HepG2 (cell line): ENCODE data around the gene ODAD4. TPM values are rescaled to one million over a fixed set of nuclear protein-coding genes. Genes with fewer than 3 reads are reported as not detected.

Experiments
- ARNT ChIP-seq: fragments of 450-650 bp; IDR thresholded peaks from 2 replicates; pipeline ENCODE4 v1.6.1; 2017
- ATM ChIP-seq: fragments of 450-650 bp; IDR thresholded peaks from 2 replicates; pipeline ENCODE4 v1.7.1; 2017; ENCODE audit warnings: mild to moderate bottlenecking, borderline replicate concordance
- EEA1 ChIP-seq: sonication (generic); formaldehyde crosslinking; IDR thresholded peaks from 2 replicates; pipeline ENCODE4 v1.5.1; 2020; ENCODE audit warnings: mild to moderate bottlenecking, missing genetic modification reagents, borderline replicate concordance
- ELF3 ChIP-seq: IDR thresholded peaks from 2 replicates; pipeline ENCODE4 v1.6.1; 2016; ENCODE audit warnings: missing genetic modification reagents, missing compliant biosample characterization
- HCFC1 ChIP-seq: fragments of 150-350 bp; IDR thresholded peaks from 2 replicates; pipeline ENCODE4 v1.6.1; 2014; ENCODE audit warnings: low read depth, low read length
- NKX3-1 ChIP-seq: sonication (generic); formaldehyde crosslinking; IDR thresholded peaks from 2 replicates; pipeline ENCODE4 v1.5.0; 2020; ENCODE audit warnings: missing genetic modification reagents
- PPARG ChIP-seq: conservative IDR thresholded peaks from 2 replicates; pipeline ENCODE4 v1.6.1; 2016; ENCODE audit warnings: missing biosample characterization, missing genetic modification reagents
- RFXANK ChIP-seq: IDR thresholded peaks from 2 replicates; pipeline ENCODE4 v1.6.1; 2016
- TCF7L2 ChIP-seq: IDR thresholded peaks from 2 replicates; pipeline ENCODE4 v1.6.1; 2011; ENCODE audit warnings: mild to moderate bottlenecking, low read depth, low read length, moderate library complexity
- ZKSCAN1 ChIP-seq: fragments of 150-350 bp; IDR thresholded peaks from 2 replicates; pipeline ENCODE4 v1.6.1; 2014; ENCODE audit warnings: low read length
- ZNF136 ChIP-seq: sonication (generic); formaldehyde crosslinking; IDR thresholded peaks from 2 replicates; pipeline ENCODE4 v1.8.1; 2022; ENCODE audit warnings: low read depth, mild to moderate bottlenecking, moderate library complexity, missing genetic modification reagents
- ZNF546 ChIP-seq: sonication (generic); formaldehyde crosslinking; conservative IDR thresholded peaks from 2 replicates; pipeline ENCODE4 v1.8.1; 2023; ENCODE audit warnings: mild to moderate bottlenecking, missing genetic modification reagents
- ZNF782 ChIP-seq: sonication (generic); formaldehyde crosslinking; IDR thresholded peaks from 2 replicates; pipeline ENCODE4 v1.4.0; 2020; ENCODE audit warnings: missing genetic modification reagents, mild to moderate bottlenecking, borderline replicate concordance
- polyA plus RNA-seq, 8 experiments: library from polyadenylated mRNA; depleted of rRNA in 3 of 8; stranded (reverse) in 7 of 8; unstranded in 1 of 8; fragments of >200 nt; fragmentation: Illumina TruSeq in 4 of 8; extraction: Trizol in 4 of 8; gene quantifications; 2 replicates each; pipeline versions ENCODE4 v1.2.1 to v1.2.3, GENCODE V29; 2011 to 2016; ENCODE audit warnings: low read depth in 4 of 8, missing spikeins in 1 of 8, mixed read lengths in 1 of 8; ENCODE audit not compliant: insufficient read depth in 1 of 8
- total RNA-seq, 5 experiments: library from RNA; depleted of rRNA; stranded (reverse); fragments of >200 nt; fragmentation: Illumina TruSeq; extraction: Trizol; gene quantifications; 2 replicates each; pipeline ENCODE4 v1.2.3, GENCODE V29; 2016; ENCODE audit warnings: low read depth in 1 of 5
- TF ChIP-seq, protein P1 (sequence below): sonication (generic); formaldehyde crosslinking; IDR thresholded peaks from 2 replicates; pipeline ENCODE4; 2020; ENCODE audit warnings: missing genetic modification reagents, mild to moderate bottlenecking, borderline replicate concordance
- TF ChIP-seq, protein P2 (sequence below), 2 experiments: sonication (generic) in 1 of 2; formaldehyde crosslinking in 1 of 2; IDR thresholded peaks; 2 replicates each; pipeline versions ENCODE4 v1.4.0 to v1.6.1; 2016 to 2020; ENCODE audit warnings: borderline replicate concordance in 1 of 2, low read depth in 1 of 2, mild to moderate bottlenecking in 1 of 2, missing genetic modification reagents in 1 of 2
- TF ChIP-seq, protein P3 (sequence below): sonication (generic); formaldehyde crosslinking; IDR thresholded peaks from 2 replicates; pipeline ENCODE4 v1.8.0; 2022; ENCODE audit warnings: low read depth, missing genetic modification reagents
- TF ChIP-seq, protein P4 (sequence below): sonication (generic); formaldehyde crosslinking; IDR thresholded peaks from 2 replicates; pipeline ENCODE4 v1.4.0; 2020; ENCODE audit warnings: missing genetic modification reagents

ODAD4 gene
- total and polyA plus RNA-seq, 2 of the 13 experiments (the other 11 are each of a cell fraction or from before 2014, with no cell fraction given) = 0.48 to 0.53 TPM

DNA sequence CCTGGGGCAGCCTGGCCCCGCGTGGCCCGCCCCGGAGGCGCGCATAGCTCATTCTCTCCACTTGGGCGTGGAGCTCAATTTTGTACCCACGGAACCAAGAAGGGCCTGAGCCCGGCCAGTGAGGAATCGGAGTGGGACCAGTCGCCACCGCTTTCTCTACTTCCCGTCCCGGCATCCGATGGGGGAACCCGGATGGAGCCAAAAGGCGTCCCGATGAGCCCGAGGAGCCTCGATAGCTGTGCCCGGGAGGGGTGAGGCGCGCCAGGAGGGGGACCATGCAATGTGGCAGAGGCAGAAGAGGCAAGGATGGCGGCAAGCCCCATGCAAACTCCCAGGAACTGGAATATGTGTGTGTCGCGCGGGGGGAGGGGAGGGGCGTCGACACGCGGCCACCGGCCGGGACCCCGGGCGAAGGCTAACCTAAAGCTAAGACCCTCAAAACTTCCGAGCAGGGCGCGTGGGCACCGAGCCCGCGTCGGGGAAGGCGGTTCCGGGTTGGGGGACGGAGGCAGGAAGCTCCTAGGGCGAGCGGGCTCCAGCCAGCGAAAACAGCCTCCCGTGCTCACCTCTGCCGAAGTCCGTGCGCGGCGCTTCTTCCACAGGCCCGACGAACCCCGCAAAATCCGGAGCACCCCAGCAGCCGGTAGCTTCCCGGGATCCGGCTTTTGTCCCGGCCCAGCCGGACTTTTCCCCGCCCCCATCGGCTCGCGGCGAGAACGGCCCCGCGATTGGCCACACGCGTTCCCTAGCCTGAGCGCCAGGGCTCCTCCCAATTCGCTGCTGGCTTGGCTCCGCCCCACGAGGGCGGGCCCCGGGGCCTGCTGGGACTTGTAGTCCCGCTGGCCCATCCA is 11.9 kb upstream of the ODAD4 start, which contains the start of gene ACLY (continued):
- TF ChIP-seq NKX3-1 (CRISPR knock-in tag) (peak; percentile 43; the same call in 1 of the 2 replicates), HCFC1 (peak; percentile 96), ZKSCAN1 (no peak), ELF3 (CRISPR knock-in tag) (peak; percentile 17; the same call in 1 of the 2 replicates), RFXANK (CRISPR knock-in tag) (0 out of 2 replicates have a peak, but pooled peaks have one; percentile 44), ARNT (no peak), TCF7L2 (no peak), EEA1 (CRISPR knock-in tag) (peak; percentile 87; the same call in 1 of the 2 replicates), ZNF782 (CRISPR knock-in tag) (peak; percentile 52; the same call in 1 of the 2 replicates), PPARG (CRISPR knock-in tag) (0 out of 2 replicates have a peak, but pooled peaks have one; percentile 34), ZNF136 (CRISPR knock-in tag) (0 out of 2 replicates have a peak, but pooled peaks have one; percentile 10), ZNF546 (CRISPR knock-in tag) (0 out of 2 replicates have a peak, but pooled peaks have one; percentile 11), ATM (no peak)
- TF ChIP-seq, protein P1, sequence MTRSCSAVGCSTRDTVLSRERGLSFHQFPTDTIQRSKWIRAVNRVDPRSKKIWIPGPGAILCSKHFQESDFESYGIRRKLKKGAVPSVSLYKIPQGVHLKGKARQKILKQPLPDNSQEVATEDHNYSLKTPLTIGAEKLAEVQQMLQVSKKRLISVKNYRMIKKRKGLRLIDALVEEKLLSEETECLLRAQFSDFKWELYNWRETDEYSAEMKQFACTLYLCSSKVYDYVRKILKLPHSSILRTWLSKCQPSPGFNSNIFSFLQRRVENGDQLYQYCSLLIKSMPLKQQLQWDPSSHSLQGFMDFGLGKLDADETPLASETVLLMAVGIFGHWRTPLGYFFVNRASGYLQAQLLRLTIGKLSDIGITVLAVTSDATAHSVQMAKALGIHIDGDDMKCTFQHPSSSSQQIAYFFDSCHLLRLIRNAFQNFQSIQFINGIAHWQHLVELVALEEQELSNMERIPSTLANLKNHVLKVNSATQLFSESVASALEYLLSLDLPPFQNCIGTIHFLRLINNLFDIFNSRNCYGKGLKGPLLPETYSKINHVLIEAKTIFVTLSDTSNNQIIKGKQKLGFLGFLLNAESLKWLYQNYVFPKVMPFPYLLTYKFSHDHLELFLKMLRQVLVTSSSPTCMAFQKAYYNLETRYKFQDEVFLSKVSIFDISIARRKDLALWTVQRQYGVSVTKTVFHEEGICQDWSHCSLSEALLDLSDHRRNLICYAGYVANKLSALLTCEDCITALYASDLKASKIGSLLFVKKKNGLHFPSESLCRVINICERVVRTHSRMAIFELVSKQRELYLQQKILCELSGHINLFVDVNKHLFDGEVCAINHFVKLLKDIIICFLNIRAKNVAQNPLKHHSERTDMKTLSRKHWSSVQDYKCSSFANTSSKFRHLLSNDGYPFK = no peak
- TF ChIP-seq, protein P2, sequence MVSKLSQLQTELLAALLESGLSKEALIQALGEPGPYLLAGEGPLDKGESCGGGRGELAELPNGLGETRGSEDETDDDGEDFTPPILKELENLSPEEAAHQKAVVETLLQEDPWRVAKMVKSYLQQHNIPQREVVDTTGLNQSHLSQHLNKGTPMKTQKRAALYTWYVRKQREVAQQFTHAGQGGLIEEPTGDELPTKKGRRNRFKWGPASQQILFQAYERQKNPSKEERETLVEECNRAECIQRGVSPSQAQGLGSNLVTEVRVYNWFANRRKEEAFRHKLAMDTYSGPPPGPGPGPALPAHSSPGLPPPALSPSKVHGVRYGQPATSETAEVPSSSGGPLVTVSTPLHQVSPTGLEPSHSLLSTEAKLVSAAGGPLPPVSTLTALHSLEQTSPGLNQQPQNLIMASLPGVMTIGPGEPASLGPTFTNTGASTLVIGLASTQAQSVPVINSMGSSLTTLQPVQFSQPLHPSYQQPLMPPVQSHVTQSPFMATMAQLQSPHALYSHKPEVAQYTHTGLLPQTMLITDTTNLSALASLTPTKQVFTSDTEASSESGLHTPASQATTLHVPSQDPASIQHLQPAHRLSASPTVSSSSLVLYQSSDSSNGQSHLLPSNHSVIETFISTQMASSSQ (IDR thresholded peaks at IDR 0.05; ENCODE audit: low read depth) = no peak
- TF ChIP-seq, protein P2 (CRISPR knock-in tag; IDR thresholded peaks at IDR 0.05; ENCODE audit: borderline replicate concordance) = peak; percentile 57; the same call in 1 of the 2 replicates
- TF ChIP-seq, protein P3, sequence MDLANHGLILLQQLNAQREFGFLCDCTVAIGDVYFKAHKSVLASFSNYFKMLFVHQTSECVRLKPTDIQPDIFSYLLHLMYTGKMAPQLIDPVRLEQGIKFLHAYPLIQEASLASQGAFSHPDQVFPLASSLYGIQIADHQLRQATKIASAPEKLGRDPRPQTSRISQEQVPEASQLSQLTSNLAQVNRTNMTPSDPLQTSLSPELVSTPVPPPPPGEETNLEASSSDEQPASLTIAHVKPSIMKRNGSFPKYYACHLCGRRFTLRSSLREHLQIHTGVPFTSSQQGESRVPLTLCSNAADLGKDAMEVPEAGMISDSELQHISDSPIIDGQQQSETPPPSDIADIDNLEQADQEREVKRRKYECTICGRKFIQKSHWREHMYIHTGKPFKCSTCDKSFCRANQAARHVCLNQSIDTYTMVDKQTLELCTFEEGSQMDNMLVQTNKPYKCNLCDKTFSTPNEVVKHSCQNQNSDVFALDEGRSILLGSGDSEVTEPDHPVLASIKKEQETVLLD (CRISPR knock-in tag) = no peak
- TF ChIP-seq, protein P4, sequence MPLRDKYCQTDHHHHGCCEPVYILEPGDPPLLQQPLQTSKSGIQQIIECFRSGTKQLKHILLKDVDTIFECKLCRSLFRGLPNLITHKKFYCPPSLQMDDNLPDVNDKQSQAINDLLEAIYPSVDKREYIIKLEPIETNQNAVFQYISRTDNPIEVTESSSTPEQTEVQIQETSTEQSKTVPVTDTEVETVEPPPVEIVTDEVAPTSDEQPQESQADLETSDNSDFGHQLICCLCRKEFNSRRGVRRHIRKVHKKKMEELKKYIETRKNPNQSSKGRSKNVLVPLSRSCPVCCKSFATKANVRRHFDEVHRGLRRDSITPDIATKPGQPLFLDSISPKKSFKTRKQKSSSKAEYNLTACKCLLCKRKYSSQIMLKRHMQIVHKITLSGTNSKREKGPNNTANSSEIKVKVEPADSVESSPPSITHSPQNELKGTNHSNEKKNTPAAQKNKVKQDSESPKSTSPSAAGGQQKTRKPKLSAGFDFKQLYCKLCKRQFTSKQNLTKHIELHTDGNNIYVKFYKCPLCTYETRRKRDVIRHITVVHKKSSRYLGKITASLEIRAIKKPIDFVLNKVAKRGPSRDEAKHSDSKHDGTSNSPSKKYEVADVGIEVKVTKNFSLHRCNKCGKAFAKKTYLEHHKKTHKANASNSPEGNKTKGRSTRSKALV (CRISPR knock-in tag) = 0 out of 2 replicates have a peak, but pooled peaks have one; percentile 2
